Omental fat pad (tissue), 4 donors: ENCODE data around the gene HPSE. TPM values are rescaled to one million over a fixed set of nuclear protein-coding genes. Genes with fewer than 3 reads are reported as not detected.

Source experiments
- ATAC-seq: fragments of 150-250 bp; one replicate; pipeline ENCODE4 v1.9.1; 2016; ENCODE audit warnings: mild to moderate bottlenecking, moderate library complexity; ENCODE audit not compliant: low FRiP score
- DNase-seq: peaks from one replicate; pipeline ENCODE4 v3.0.0-alpha.2; 2019; ENCODE audit warnings: low spot score
- total RNA-seq, 4 donors: library from RNA; depleted of rRNA; stranded (reverse); fragments of >200 nt; gene quantifications; one replicate each; pipeline ENCODE4 v1.1.0, GENCODE V29; 2016
- TF ChIP-seq, protein P1 (sequence below), 3 donors: fragments of 450-650 bp; IDR thresholded peaks; one replicate each; pipeline ENCODE4 v1.5.1; 2016 to 2017; ENCODE audit warnings: antibody characterized with exemption in 3 of 3, mild to moderate bottlenecking in 3 of 3, moderate library complexity in 2 of 3

HPSE gene
- total RNA-seq, 4 donors from 2014 or later = 3.2 to 21.7 (median 9.6) TPM

DNA sequence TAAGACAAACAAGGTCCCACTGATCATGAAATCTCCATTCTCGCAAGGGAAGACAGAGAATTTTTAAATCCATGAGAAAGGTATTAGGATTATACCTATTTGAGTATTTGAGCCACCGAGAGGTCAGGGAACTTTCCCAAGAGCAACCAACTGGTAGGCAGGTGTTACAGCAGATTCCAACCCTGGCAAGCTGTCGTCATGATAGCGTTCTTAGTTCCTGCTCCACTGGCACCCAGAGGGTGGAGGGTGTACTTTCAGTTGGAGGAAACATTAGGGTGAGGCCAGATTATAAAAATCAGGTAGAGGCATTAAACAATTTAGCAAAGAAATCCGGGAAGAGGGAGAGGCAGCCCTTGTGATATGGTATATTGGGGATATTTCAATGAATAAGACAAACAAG is 73.3 kb downstream of the HPSE start:
- TF ChIP-seq, protein P1, sequence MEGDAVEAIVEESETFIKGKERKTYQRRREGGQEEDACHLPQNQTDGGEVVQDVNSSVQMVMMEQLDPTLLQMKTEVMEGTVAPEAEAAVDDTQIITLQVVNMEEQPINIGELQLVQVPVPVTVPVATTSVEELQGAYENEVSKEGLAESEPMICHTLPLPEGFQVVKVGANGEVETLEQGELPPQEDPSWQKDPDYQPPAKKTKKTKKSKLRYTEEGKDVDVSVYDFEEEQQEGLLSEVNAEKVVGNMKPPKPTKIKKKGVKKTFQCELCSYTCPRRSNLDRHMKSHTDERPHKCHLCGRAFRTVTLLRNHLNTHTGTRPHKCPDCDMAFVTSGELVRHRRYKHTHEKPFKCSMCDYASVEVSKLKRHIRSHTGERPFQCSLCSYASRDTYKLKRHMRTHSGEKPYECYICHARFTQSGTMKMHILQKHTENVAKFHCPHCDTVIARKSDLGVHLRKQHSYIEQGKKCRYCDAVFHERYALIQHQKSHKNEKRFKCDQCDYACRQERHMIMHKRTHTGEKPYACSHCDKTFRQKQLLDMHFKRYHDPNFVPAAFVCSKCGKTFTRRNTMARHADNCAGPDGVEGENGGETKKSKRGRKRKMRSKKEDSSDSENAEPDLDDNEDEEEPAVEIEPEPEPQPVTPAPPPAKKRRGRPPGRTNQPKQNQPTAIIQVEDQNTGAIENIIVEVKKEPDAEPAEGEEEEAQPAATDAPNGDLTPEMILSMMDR (IDR thresholded peaks at IDR 0.05) = no peak
- DNase-seq = no peak
- no peak for ATAC-seq

DNA sequence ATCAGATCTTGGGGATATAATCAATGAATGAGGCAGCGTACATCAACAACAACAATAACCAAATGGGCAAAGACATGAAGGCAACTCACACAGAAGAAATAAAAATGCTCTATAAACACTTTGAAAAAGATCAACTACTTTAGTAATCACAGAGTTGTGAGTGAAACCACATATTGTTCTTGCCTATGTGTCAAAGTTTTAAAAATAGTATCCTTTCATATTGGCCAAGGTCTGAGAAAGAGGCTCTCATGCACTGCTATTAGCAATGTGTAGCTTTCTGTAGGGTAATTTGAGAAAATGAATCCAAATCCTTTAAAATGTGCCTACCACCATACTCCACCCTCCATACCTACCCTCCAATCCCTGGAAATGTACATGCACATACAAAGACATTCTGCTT is 75.1 kb downstream of the HPSE start:
- DNase-seq (no peak), ATAC-seq (no peak)
- TF ChIP-seq, protein P1 (IDR thresholded peaks at IDR 0.05) = no peak

DNA sequence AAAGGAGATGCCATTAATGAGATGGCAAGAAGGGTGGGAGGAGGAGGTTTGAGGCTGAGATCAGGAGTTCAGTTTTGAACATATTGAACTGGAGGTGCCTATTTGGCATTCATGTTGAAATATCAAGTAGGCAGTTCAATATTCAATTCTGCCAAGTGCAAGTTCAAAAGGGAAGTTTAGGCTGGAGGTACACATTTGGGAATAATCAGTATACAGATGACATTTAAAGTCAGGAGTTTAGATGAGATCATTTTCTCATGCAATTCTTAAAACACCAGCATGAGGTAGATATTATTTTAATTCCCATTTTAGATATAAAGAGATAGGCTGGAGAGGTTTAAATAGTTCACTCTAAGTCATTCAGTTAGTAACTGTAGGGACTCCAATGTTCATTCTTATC is 76.2 kb downstream of the HPSE start:
- no peak for ATAC-seq
- TF ChIP-seq, protein P1 (IDR thresholded peaks at IDR 0.05) = no peak

DNA sequence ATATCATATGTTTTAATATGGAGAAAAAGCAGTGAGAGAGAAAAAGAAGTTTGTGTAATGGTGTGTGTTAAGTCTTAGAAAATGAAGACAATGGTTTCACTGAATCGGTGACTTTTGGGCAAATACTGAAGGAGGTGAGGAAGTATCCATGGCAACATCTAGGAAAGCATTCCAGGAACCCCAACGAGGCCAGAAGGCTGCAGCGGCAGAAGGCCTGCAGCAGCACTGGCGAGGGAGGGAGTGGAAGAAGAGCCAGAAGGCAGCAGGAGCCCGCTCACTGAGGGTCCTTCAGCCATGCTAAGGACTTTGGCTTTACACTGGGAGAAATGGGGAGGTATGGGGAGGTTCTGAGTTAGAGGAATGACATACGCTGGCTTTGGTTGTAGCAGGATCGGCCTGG is 76.8 kb downstream of the HPSE start:
- TF ChIP-seq, protein P1 (IDR thresholded peaks at IDR 0.05) = no peak
- no peak for DNase-seq
- ATAC-seq = no peak

More for the DNA sequence above, 76.2 kb downstream of the HPSE start:
- no peak for DNase-seq

DNA sequence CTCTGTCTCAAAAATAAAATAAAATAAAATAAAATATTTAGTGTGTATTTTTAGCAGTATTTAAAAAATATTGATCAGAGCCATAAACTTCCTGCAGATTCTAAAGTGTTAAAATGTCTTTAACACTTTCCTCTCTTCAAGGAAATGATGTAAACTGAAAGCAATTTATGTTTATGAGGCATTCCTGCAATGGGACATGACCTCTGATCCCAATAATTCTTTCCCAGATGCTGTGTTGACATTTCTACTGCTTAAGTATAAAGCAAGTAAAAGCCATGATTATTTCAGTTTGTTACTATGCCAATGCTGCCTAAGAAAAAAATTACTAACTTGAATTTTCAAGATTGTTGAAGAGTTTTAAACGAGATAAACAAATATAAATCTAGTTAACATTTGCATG is 79.1 kb downstream of the HPSE start:
- TF ChIP-seq, protein P1 (IDR thresholded peaks at IDR 0.05) = no peak
- DNase-seq (no peak), ATAC-seq (no peak)

DNA sequence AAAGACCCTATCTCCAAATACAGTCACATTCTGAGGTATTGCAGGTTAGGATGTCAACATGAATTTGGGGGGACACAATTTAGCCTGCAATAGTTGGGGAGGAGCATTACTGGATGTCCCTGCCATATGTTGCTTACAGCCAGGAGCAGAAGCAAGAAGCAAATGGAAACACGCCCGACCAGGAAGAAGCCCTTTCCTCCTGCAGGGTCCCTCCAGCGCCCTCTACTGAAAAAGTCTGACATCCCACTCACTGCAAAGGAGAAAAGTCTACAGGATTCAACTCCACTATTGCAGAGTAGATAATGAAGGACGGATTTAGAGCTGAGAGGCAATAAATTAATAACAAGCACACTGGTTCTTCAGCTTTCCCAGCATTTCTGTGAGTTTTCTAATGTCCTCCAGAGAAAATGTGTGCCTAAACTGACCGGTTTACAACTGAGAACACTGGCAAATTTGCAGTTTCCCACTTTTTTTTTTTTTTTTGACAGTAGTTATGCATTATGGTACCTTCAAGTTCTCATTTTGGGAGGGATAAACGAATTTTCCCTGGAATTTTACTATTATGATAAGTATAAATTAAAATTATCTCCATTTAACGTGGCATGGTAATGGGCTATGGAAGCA is 81.8 kb downstream of the HPSE start:
- DNase-seq = no peak
- no peak for ATAC-seq
- TF ChIP-seq, protein P1 (IDR thresholded peaks at IDR 0.05) = no peak

DNA sequence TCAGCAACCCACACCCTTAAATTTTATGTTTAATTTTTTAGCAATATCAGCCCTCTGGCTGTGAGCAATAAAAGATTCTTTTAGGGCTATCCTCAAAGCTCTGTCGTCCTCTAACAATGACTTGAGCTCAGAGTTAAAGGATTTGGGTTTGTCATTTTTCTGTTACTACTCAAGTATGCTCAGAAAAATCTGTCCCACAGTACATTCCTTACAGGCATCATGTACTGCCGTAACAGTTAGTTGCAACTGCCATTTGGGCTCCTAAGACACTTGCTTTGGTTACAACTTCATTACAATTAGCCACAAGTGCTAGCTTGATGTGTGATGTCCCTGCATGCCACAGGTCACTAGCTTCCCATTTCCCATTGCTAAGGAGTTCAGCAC is 83.2 kb downstream of the HPSE start:
- no peak for ATAC-seq
- TF ChIP-seq, protein P1 (IDR thresholded peaks at IDR 0.05) = no peak
- DNase-seq = no peak
